GM19035 (cell line): ENCODE data around the gene SARS2.
"Not testable (repeated sequence)": the region's sequence is repeated elsewhere in the genome, so short reads cannot be mapped to it uniquely, and the experiment has no call there.

Experiments
- ATAC-seq: cut with Tn5 transposase; IDR thresholded peaks from one replicate; pipeline ENCODE4 v1.9.1; 2021; ENCODE audit not compliant: unreplicated experiment

SARS2 gene

GRCh38 chr19:38898788-38899446 is 31.6 kb downstream of the SARS2 start:
- ATAC-seq = no peak

- no peak for ATAC-seq
Measured at GRCh38 chr19:38894968-38895367, 35.6 kb downstream of the SARS2 start.

GRCh38 chr19:38893341-38893771 is 37.2 kb downstream of the SARS2 start:
- no peak for ATAC-seq

- no peak for ATAC-seq
Measured at GRCh38 chr19:38892841-38893240, 37.7 kb downstream of the SARS2 start.

GRCh38 chr19:38891771-38892170 is 38.8 kb downstream of the SARS2 start:
- ATAC-seq = no peak

GRCh38 chr19:38890686-38891085 is 39.9 kb downstream of the SARS2 start:
- ATAC-seq = no peak

- no peak for ATAC-seq
Measured at GRCh38 chr19:38889803-38890202, 40.8 kb downstream of the SARS2 start.

GRCh38 chr19:38888876-38889275 is 41.7 kb downstream of the SARS2 start:
- ATAC-seq = no peak

GRCh38 chr19:38884691-38885090 is 45.9 kb downstream of the SARS2 start:
- ATAC-seq = not testable (repeated sequence)

- no peak for ATAC-seq
Measured at GRCh38 chr19:38883286-38883685, 47.3 kb downstream of the SARS2 start.

GRCh38 chr19:38880882-38881609 is 49.5 kb downstream of the SARS2 start:
- no peak for ATAC-seq

GRCh38 chr19:38880076-38880881 is 50.3 kb downstream of the SARS2 start:
- ATAC-seq = no peak

GRCh38 chr19:38879400-38879751 is 51.2 kb downstream of the SARS2 start:
- ATAC-seq = no peak

GRCh38 chr19:38878575-38879399 is 51.8 kb downstream of the SARS2 start:
- no peak for ATAC-seq

- no peak for ATAC-seq
Measured at GRCh38 chr19:38877781-38878574, 52.6 kb downstream of the SARS2 start, which contains the start of gene RINL. Gene RINL (minus strand): TSS chr19:38878275. CDS start chr19:38876742, 1,533 bp downstream.

GRCh38 chr19:38875656-38876395 is 54.7 kb downstream of the SARS2 start:
- no peak for ATAC-seq

- not testable (repeated sequence) for ATAC-seq
Measured at GRCh38 chr19:38873400-38873799, 57.2 kb downstream of the SARS2 start.

GRCh38 chr19:38870612-38871011 is 60.0 kb downstream of the SARS2 start:
- no peak for ATAC-seq

- ATAC-seq = peak; percentile 71
Measured at GRCh38 chr19:38869836-38870607, 60.5 kb downstream of the SARS2 start.
